ENCODE measurements around the gene TUSC1.
"Not testable (repeated sequence)": the region's sequence is repeated elsewhere in the genome, so short reads cannot be mapped to it uniquely, and the experiment has no call there.

TUSC1 gene
- total RNA-seq = 0.42 to 0.48 reads per million in 2 experiments

GRCh38 chr9:25678147-25678666 is at the start of gene TUSC1:
Gene TUSC1 (minus strand): TSS chr9:25678444. CDS start chr9:25678312, 132 bp downstream.
- DNase-seq (ENCODE audit: low read depth) = no peak

DNA sequence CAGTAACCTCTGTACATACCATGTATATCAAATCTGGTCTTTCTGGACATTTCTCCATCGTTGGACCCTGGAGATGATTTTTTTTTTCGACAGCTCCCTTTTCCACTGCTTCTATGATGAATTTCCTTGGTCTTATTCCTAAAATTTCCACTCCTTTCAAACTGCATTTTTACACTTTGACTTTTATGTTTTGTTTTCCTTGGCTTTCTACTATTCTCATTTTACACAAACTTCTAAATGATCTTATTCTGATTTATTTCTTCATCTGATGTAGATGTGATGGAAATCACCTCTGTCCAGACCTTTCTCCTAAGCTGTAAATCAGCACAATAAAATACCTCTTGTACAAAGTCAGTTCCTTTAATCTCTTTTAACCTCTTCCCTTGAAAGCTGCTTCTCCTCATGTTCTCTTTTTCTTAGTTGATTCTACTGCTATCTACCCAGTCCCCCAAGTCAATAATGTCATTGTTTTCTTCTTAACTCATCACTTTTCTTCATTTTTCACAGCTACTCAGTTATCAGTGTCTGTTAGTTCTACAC is 48.7 kb upstream of the TUSC1 start:
- no peak for DNase-seq (ENCODE audit: low read depth)

- DNase-seq (ENCODE audit: low read depth) = no peak
Measured at GRCh38 chr9:25724424-25724823, 46.2 kb upstream of the TUSC1 start.

DNA sequence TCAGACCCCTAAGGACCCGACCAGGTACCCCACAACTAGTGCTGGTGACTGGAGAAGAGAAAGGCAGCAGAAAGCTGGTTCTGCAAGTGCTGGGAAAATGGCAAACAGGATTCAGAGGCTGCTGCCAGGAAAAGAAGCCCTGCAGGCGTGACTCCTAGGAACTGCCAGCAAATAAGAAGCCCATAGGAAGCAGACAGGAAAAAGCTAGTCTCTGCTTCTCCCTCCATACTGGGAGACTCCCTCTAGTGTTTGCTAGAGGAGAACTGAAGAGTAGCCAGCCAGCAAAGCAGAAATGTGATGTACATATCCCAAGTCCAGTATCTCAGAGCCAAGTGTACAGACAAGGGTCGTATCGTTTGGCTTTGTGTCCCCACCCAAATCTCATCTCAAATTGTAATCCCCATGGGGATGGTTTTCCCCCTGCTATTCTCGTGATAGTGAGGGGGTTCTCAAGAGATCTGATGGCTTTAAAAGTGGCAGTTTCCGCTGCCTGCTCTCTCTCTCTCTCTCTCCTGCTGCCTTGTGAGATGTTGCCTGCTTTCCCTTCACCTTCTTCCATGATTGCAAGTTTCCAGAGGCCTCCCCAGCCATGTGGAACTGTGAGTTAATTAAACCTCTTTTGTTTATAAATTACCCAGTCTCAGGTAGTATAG is 38.1 kb upstream of the TUSC1 start:
- DNase-seq (ENCODE audit: low read depth) = no peak

DNA sequence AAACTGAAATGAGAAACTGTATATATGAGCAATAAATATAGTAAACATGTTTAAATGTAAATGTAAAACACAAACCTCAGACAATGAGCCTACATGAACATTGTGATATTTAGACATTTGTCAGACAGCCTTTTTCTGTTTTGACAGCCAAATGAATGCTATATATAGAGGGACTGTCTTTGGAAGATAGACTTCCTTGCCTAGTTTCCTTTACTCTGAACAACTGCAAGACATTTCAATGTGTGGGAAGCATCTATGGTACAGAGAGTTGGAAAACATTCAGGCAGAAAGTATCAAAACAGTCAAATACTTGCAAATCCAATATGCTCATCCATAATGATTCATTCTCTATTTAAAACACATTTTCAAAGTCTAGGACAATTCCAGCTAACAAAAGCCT is 31.7 kb upstream of the TUSC1 start:
- DNase-seq (ENCODE audit: low read depth) = no peak

GRCh38 chr9:25704800-25705199 is 26.6 kb upstream of the TUSC1 start:
- DNase-seq (ENCODE audit: low read depth) = no peak

DNA sequence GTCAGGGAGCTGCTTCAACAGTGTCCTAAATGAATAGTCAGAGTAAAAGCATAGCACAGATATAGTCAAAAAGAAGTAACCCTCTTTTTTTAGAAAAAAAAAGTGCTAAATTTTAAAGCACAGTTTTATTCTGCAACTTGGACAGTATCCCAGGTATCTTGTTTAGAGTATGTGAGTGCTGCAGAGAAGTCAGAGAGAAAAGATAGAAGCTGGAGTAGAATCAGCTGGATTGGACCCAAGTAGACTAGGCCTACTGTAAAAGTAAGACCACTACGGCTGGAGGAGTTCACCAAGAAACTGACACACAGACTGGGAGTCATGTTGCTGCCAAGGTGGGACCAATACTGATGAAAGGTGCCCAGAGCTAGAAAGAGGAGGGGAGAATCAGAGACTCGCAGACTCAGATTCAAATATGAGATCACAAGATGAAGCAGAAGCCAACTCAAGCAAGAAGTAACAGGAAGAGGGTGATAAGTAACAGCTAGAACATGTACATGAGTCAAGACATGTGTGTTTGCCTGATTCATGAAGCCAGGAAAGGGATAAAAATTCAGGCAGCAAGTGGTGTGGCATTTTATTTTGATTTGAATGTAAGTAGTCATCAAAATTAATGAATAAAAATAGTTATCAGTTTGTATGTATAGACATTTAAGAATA is 25.6 kb upstream of the TUSC1 start:
- DNase-seq (ENCODE audit: low read depth) = no peak

- no peak for DNase-seq (ENCODE audit: low read depth)
Measured at GRCh38 chr9:25702536-25702935, 24.3 kb upstream of the TUSC1 start.

DNA sequence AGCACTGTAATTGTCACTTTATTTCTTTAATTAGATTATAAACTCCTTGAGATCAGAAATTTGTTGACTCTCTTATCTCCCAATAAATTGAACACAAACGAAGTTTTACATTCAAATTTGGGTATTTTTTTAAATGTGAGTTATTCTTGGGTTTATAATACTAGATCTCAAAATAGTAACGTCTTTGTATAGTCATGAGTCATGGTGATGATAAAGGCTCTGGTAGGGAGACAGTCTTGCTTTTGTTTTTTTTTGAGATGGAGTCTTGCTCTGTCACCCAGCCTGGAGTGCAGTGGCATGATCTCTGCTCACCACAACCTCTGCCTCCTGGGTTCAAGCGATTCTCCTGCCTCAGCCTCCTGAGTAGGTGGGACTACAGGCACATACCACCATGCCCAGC is 22.7 kb upstream of the TUSC1 start:
- not testable (repeated sequence) for DNase-seq (ENCODE audit: low read depth)

DNA sequence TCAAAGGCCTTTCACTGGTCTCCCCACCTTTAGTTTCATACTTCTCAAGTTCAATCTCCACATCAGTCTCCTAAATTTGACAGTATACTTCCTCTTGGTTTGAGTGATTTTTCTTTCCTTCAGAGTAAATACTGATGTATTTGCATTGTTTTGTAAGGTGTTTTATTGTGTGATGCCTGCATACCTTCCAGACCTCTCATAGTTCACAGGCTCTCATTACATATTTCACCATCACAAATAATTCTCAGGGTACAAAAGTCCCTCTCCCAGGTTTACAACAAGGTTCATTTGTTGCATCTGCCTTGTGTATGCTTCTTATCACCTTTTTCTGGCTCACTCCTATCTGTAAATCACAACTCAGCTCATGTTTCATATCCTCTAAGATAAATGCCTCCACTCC is 22.2 kb upstream of the TUSC1 start:
- no peak for DNase-seq (ENCODE audit: low read depth)

GRCh38 chr9:25691786-25692185 is 13.5 kb upstream of the TUSC1 start:
- no peak for DNase-seq (ENCODE audit: low read depth)

- no peak for DNase-seq (ENCODE audit: low read depth)
Measured at GRCh38 chr9:25684321-25684720, 6.1 kb upstream of the TUSC1 start.

DNA sequence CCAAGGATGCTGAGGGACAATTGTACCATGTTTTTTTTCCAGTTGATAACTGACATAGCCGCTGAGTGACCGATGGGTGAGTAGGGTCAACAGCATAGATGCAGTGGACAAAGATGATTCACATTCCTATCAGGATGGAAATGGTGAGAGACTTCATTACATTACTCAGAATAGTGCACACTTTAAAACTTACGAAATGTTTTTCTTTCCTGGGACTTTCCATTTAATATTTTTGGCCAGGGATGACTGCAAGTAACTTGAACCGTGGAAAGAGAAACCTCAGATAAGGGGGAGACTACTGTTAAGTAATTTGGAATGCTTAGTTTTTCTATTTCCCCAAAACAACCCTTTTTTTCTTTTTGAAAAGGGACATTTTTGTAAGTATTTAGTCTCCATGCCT is 3.0 kb upstream of the TUSC1 start:
- DNase-seq (ENCODE audit: low read depth) = no peak

DNA sequence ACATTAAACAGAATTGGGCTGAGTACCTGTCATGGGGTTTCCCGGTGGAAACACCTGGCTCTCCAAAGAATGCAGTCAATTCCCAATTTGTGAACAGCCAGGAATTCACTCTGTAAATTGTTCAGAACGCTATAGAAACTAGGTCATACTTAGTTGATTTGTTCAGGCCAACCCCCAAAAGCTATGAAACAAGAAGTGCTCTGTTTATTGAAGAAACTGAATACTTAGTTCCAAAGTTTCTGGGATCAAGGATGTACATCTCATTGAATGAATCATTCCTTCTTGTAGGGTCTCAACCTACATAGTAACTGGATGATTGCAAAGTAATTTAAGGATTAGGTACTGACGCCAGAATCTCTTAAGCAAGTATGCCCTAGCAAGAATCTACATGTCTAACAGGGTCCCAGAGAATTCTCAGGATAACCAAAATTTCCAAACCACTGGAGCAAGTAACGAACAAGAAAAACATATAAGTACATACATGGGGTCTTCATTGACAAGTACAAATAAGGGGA is 659 bp upstream of the TUSC1 start:
- no peak for DNase-seq (ENCODE audit: low read depth)

- no peak for DNase-seq (ENCODE audit: low read depth)
Measured at GRCh38 chr9:25677301-25678146, 720 bp downstream of the TUSC1 start.

DNA sequence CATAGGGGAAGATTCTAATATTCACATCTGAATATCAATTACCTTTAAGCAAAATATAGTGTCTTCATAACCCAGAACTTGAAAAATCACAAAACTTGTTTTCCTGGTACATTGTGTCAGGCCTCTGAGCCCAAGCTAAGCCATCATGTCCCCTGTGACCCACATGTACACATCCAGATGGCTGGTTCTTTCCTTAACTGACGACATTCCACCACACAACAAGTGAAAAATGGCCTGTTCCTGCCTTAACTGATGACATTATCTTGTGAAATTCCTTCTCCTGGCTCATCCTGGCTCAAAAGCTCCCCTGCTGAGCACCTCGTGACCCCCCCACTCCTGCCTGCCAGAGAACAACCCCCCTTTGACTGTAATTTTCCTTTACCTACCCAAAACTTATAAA is 2.4 kb downstream of the TUSC1 start:
- not testable (repeated sequence) for DNase-seq (ENCODE audit: low read depth)

GRCh38 chr9:25658571-25658970 is 19.7 kb downstream of the TUSC1 start:
- DNase-seq (ENCODE audit: low read depth) = no peak

DNA sequence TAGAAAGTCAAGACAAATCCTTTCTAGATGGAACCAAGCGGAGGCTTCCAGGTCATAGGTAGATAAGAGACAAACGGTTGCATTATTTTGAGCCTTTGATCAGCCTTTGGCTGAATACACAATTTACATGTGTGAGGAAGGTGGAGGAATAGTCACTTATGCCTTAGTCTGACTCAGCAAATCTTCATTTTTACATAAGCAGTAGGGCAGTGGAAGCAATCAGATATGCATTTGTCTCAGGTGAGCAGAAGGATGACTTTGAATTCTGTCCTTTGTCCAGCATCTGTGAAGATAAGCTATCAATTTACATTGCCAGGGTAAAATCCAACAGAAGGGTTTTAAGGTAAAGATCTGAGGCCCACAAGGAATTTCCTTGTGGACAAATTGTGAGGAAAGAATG is 23.8 kb downstream of the TUSC1 start:
- DNase-seq (ENCODE audit: low read depth) = no peak

GRCh38 chr9:25648116-25648515 is 30.1 kb downstream of the TUSC1 start:
- no peak for DNase-seq (ENCODE audit: low read depth)

GRCh38 chr9:25636026-25636425 is 42.2 kb downstream of the TUSC1 start:
- no peak for DNase-seq (ENCODE audit: low read depth)

DNA sequence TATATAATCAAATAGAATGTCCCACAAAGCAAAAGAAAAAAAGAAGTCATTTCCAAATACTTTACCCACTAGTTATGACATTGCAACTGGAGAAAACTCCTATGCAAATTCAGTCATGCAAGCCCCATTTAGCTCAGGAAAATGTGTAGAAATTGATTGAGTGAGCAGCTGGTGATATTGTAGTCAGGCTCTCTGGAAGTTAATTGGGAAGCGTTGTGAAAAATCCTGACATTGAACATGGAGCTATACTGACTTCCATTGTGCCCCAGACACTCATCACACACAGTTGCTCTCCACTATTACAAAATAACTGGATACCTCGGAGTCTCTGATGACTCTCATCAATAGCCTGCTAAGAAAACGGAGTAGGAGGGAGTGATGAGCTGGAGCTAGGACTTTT is 49.0 kb downstream of the TUSC1 start:
- no peak for DNase-seq (ENCODE audit: low read depth)

All from T follicular helper cell (primary cell).